GM23338 (cell line): ENCODE results near the gene DIP2C. TPM values are rescaled to one million over a fixed set of nuclear protein-coding genes. Genes with fewer than 3 reads are reported as not detected.

ENCODE experiments used
- ATAC-seq: fragments of 200-7000 bp; cut with Tn5 transposase; 3 replicates; pipeline ENCODE4 v1.9.1; 2020
- DNase-seq: peaks from one replicate; pipeline ENCODE4 v3.0.0-alpha.2; 2015; ENCODE audit warnings: low spot score
- H2AFZ ChIP-seq: fragments of 200-600 bp; sonication (generic); 2 replicates; pipeline ENCODE4 v1.8.0; 2016; ENCODE audit warnings: antibody characterized with exemption, mild to moderate bottlenecking, moderate library complexity
- H3F3A ChIP-seq: fragments of 200-600 bp; sonication (generic); replicated peaks from 2 replicates; pipeline ENCODE4 v1.8.0; 2017; ENCODE audit warnings: antibody characterized with exemption, mixed run types, low read depth
- H3K27ac ChIP-seq: fragments of 200-600 bp; sonication (generic); 2 replicates; pipeline ENCODE4 v1.6.1; 2016; ENCODE audit warnings: low read depth
- H3K27me3 ChIP-seq: fragments of 200-600 bp; sonication (generic); 2 replicates; pipeline ENCODE4 v1.8.0; 2016; ENCODE audit warnings: mild to moderate bottlenecking, mixed run types, moderate library complexity; ENCODE audit not compliant: insufficient read depth
- H3K36me3 ChIP-seq: fragments of 200-600 bp; sonication (generic); 2 replicates; pipeline ENCODE4 v1.8.0; 2016; ENCODE audit warnings: mild to moderate bottlenecking; ENCODE audit not compliant: insufficient read depth
- H3K4me1 ChIP-seq: fragments of 200-600 bp; sonication (generic); 2 replicates; pipeline ENCODE4 v1.8.0; 2016; ENCODE audit warnings: mild to moderate bottlenecking, moderate library complexity; ENCODE audit not compliant: insufficient read depth
- H3K4me2 ChIP-seq: fragments of 200-600 bp; sonication (generic); 2 replicates; pipeline ENCODE4 v1.7.1; 2017; ENCODE audit warnings: mixed run types
- H3K4me3 ChIP-seq: fragments of 200-600 bp; sonication (generic); 2 replicates; pipeline ENCODE4 v1.6.1; 2016; ENCODE audit warnings: mixed run types
- H3K79me2 ChIP-seq: fragments of 200-600 bp; sonication (generic); replicated peaks from 2 replicates; pipeline ENCODE4 v1.8.0; 2017; ENCODE audit warnings: mild to moderate bottlenecking; ENCODE audit not compliant: insufficient read depth
- H3K9me2 ChIP-seq: fragments of 200-600 bp; sonication (generic); 2 replicates; pipeline ENCODE4 v1.8.0; 2017; ENCODE audit not compliant: insufficient read depth
- H4K20me1 ChIP-seq: fragments of 200-600 bp; sonication (generic); replicated peaks from 2 replicates; pipeline ENCODE4 v1.8.0; 2017; ENCODE audit warnings: mild to moderate bottlenecking; ENCODE audit not compliant: insufficient read depth
- H3K27ac Mint-ChIP-seq: 2 replicates; pipeline ENCODE4 v1.8.0; 2020; ENCODE audit warnings: inconsistent platforms, mild to moderate bottlenecking, moderate library complexity, mixed read lengths
- H3K27me3 Mint-ChIP-seq: 3 replicates; pipeline ENCODE4 v1.8.0; 2022; ENCODE audit warnings: low read depth, mild to moderate bottlenecking, moderate library complexity, mixed read lengths, inconsistent platforms; ENCODE audit not compliant: insufficient read depth, poor library complexity
- H3K36me3 Mint-ChIP-seq: 3 replicates; pipeline ENCODE4 v1.8.0; 2021; ENCODE audit warnings: low read depth, mild to moderate bottlenecking, inconsistent platforms, moderate library complexity, mixed read lengths
- H3K4me1 Mint-ChIP-seq: 3 replicates; pipeline ENCODE4 v1.8.0; 2020; ENCODE audit warnings: mild to moderate bottlenecking, inconsistent platforms, mixed read lengths
- H3K4me3 Mint-ChIP-seq: 3 replicates; pipeline ENCODE4 v1.8.0; 2021; ENCODE audit warnings: moderate library complexity, mild to moderate bottlenecking, inconsistent platforms, mixed read lengths
- H3K9me3 Mint-ChIP-seq: 3 replicates; pipeline ENCODE4 v1.8.0; 2020; ENCODE audit warnings: moderate library complexity, mild to moderate bottlenecking, inconsistent platforms, mixed read lengths
- EZH2 ChIP-seq: fragments of 200-600 bp; sonication (generic); IDR thresholded peaks from one replicate; pipeline ENCODE4 v1.8.0; 2017; ENCODE audit warnings: antibody characterized with exemption, mild to moderate bottlenecking, low read depth; ENCODE audit not compliant: unreplicated experiment
- EZH2phosphoT487 ChIP-seq: fragments of 200-600 bp; sonication (generic); IDR thresholded peaks from one replicate; pipeline ENCODE4 v1.8.1; 2018; ENCODE audit warnings: antibody characterized with exemption; ENCODE audit not compliant: unreplicated experiment
- JUNB ChIP-seq: IDR thresholded peaks from one replicate; pipeline ENCODE4 v1.6.1; 2016; ENCODE audit warnings: antibody characterized with exemption; ENCODE audit not compliant: unreplicated experiment
- POLR2AphosphoS5 ChIP-seq: IDR thresholded peaks from 2 replicates; pipeline ENCODE4 v1.6.1; 2016; ENCODE audit warnings: antibody characterized with exemption, low read depth
- STAT1 ChIP-seq: IDR thresholded peaks from one replicate; pipeline ENCODE4 v1.6.1; 2016; ENCODE audit warnings: antibody characterized with exemption; ENCODE audit not compliant: unreplicated experiment
- ZNF114 ChIP-seq: fragments of 250-450 bp; sonication (Bioruptor Pico); IDR thresholded peaks from 2 replicates; pipeline ENCODE4 v1.5.0; 2020; ENCODE audit warnings: mild to moderate bottlenecking, moderate library complexity
- ZNF331 ChIP-seq: fragments of 250-450 bp; sonication (Bioruptor Pico); IDR thresholded peaks from 2 replicates; pipeline ENCODE4 v1.5.0; 2020; ENCODE audit warnings: low read depth, mild to moderate bottlenecking, moderate library complexity
- polyA plus RNA-seq: library from polyadenylated mRNA; unstranded; fragments of >200 nt; fragmentation: Nextera tagmentation; extraction: Ambion mirVana; gene quantifications from 2 replicates; pipeline ENCODE4 v1.2.1, GENCODE V29; 2016
- total RNA-seq: library from RNA; depleted of rRNA; stranded (reverse); fragments of >200 nt; shearing (Covaris generic); gene quantifications from 2 replicates; pipeline ENCODE4 v1.2.3, GENCODE V29; 2014
- TF ChIP-seq, protein P1 (sequence below): IDR thresholded peaks from 2 replicates; pipeline ENCODE4 v1.6.1; 2016; ENCODE audit warnings: antibody characterized with exemption
- TF ChIP-seq, protein P2 (sequence below): IDR thresholded peaks from one replicate; pipeline ENCODE4 v1.6.1; 2018; ENCODE audit warnings: antibody characterized with exemption; ENCODE audit not compliant: unreplicated experiment
- TF ChIP-seq, protein P3 (sequence below), 2 experiments: fragments of 200-600 bp in 1 of 2; sonication (generic) in 1 of 2; conservative IDR thresholded peaks; 2 replicates each; pipeline versions ENCODE4 v1.5.1 to v1.6.1; 2016 to 2017; ENCODE audit warnings: antibody characterized with exemption in 2 of 2, low read depth in 2 of 2, mild to moderate bottlenecking in 2 of 2, moderate library complexity in 1 of 2

The DIP2C gene
- total and polyA plus RNA-seq, 2 experiments from 2014 or later = 5.1 to 7.7 TPM

DNA sequence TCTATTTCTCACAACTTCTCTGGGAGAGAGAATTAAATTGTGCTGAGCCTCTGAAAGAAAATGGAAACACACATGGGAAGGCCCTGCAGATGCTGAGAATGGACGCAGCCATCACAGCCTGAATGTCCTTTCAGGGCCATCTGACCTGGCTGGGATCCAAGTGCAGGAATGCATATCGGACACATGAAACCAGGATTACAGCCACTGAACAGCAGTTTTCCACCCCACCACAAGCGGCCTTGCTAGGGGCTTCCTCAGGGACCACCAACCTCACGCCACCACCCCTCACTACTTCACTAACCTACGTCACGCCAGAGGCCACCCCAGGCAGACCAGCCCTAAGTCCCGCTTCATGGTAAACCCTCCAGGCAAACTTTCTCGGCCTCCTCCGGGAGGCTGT, 103.3 kb downstream of the DIP2C start:
- no peaks in the 10 kb centered on the region for H3K4me1 ChIP-seq
- peaks cover 5% of the 10 kb centered on the region for H3K27me3 Mint-ChIP-seq
- H3K4me3 Mint-ChIP-seq = no peak overlapping the region
- no peak for ATAC-seq
- H3K36me3 Mint-ChIP-seq = no peaks in the 10 kb centered on the region
- H3K9me3 Mint-ChIP-seq = no peaks in the 10 kb centered on the region
- no peaks in the 10 kb centered on the region for H3K9me2 ChIP-seq
- H3K4me3 ChIP-seq = no peak overlapping the region
- no peak overlapping the region for H3K27ac ChIP-seq
- DNase-seq = no peak
- H4K20me1 ChIP-seq = no peaks in the 10 kb centered on the region; the same call in 1 of the 2 replicates
- H3K27ac Mint-ChIP-seq = peak overlapping the region; percentile 30; the same call in 1 of the 2 replicates
- peaks cover 12% of the 10 kb centered on the region for H3K4me1 Mint-ChIP-seq
- no peaks in the 10 kb centered on the region for H3K27me3 ChIP-seq
- TF ChIP-seq, protein P1, sequence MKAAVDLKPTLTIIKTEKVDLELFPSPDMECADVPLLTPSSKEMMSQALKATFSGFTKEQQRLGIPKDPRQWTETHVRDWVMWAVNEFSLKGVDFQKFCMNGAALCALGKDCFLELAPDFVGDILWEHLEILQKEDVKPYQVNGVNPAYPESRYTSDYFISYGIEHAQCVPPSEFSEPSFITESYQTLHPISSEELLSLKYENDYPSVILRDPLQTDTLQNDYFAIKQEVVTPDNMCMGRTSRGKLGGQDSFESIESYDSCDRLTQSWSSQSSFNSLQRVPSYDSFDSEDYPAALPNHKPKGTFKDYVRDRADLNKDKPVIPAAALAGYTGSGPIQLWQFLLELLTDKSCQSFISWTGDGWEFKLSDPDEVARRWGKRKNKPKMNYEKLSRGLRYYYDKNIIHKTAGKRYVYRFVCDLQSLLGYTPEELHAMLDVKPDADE = no peak
- no peak for TF ChIP-seq EZH2
- TF ChIP-seq JUNB = no peak
- TF ChIP-seq, protein P2, sequence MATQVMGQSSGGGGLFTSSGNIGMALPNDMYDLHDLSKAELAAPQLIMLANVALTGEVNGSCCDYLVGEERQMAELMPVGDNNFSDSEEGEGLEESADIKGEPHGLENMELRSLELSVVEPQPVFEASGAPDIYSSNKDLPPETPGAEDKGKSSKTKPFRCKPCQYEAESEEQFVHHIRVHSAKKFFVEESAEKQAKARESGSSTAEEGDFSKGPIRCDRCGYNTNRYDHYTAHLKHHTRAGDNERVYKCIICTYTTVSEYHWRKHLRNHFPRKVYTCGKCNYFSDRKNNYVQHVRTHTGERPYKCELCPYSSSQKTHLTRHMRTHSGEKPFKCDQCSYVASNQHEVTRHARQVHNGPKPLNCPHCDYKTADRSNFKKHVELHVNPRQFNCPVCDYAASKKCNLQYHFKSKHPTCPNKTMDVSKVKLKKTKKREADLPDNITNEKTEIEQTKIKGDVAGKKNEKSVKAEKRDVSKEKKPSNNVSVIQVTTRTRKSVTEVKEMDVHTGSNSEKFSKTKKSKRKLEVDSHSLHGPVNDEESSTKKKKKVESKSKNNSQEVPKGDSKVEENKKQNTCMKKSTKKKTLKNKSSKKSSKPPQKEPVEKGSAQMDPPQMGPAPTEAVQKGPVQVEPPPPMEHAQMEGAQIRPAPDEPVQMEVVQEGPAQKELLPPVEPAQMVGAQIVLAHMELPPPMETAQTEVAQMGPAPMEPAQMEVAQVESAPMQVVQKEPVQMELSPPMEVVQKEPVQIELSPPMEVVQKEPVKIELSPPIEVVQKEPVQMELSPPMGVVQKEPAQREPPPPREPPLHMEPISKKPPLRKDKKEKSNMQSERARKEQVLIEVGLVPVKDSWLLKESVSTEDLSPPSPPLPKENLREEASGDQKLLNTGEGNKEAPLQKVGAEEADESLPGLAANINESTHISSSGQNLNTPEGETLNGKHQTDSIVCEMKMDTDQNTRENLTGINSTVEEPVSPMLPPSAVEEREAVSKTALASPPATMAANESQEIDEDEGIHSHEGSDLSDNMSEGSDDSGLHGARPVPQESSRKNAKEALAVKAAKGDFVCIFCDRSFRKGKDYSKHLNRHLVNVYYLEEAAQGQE = no peak
- no peak for TF ChIP-seq STAT1
- TF ChIP-seq ZNF114 (CRISPR knock-in tag) = no peak
- no peak for TF ChIP-seq ZNF331 (CRISPR knock-in tag)
- TF ChIP-seq, protein P3, sequence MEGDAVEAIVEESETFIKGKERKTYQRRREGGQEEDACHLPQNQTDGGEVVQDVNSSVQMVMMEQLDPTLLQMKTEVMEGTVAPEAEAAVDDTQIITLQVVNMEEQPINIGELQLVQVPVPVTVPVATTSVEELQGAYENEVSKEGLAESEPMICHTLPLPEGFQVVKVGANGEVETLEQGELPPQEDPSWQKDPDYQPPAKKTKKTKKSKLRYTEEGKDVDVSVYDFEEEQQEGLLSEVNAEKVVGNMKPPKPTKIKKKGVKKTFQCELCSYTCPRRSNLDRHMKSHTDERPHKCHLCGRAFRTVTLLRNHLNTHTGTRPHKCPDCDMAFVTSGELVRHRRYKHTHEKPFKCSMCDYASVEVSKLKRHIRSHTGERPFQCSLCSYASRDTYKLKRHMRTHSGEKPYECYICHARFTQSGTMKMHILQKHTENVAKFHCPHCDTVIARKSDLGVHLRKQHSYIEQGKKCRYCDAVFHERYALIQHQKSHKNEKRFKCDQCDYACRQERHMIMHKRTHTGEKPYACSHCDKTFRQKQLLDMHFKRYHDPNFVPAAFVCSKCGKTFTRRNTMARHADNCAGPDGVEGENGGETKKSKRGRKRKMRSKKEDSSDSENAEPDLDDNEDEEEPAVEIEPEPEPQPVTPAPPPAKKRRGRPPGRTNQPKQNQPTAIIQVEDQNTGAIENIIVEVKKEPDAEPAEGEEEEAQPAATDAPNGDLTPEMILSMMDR (conservative IDR thresholded peaks at IDR 0.05; ENCODE audit: low read depth in 2 of 2) = no peak
- no peak for TF ChIP-seq EZH2phosphoT487
- no peak overlapping the region for H2AFZ ChIP-seq
- H3K36me3 ChIP-seq = no peaks in the 10 kb centered on the region
- no peak overlapping the region for H3K4me2 ChIP-seq
- H3F3A ChIP-seq = no peaks in the 10 kb centered on the region
- H3K79me2 ChIP-seq = peaks cover 21% of the 10 kb centered on the region

DNA sequence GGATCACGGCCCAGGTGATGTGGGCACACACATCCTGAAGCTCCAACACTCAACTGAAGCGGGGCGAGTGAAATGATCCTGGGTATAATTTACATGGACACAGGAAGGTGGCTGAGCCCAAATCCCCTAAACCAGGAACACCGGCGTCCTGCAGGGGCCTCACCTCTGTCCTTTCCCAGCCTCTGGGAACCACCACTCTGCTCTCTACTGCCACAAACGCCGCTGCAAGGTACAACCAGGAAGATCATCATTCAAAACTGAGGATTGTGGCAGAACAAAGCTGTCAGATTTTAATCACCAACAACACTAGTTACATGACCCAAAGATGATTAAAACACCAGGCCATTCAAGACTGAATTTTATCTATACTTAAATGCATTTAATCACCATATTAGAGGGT, 104.0 kb downstream of the DIP2C start:
- no peaks in the 10 kb centered on the region for H3K9me2 ChIP-seq
- H3K27me3 ChIP-seq = no peaks in the 10 kb centered on the region
- H3K4me3 Mint-ChIP-seq = no peak overlapping the region
- peaks cover 4% of the 10 kb centered on the region for H3K27me3 Mint-ChIP-seq
- H4K20me1 ChIP-seq = peaks cover 2% of the 10 kb centered on the region
- H3K36me3 ChIP-seq = no peaks in the 10 kb centered on the region
- no peaks in the 10 kb centered on the region for H3K36me3 Mint-ChIP-seq
- H3K4me2 ChIP-seq = no peak overlapping the region
- no peak overlapping the region for H2AFZ ChIP-seq
- no peaks in the 10 kb centered on the region for H3K9me3 Mint-ChIP-seq
- H3K27ac Mint-ChIP-seq = no peak overlapping the region; the same call in 1 of the 2 replicates
- H3K4me3 ChIP-seq = no peak overlapping the region
- ATAC-seq = peak; percentile 89
- no peaks in the 10 kb centered on the region for H3K4me1 ChIP-seq
- H3K27ac ChIP-seq = 0 out of 2 replicates have a peak overlapping the region, but pooled peaks have one; percentile 48
- H3K4me1 Mint-ChIP-seq = peaks cover 12% of the 10 kb centered on the region
- H3F3A ChIP-seq = peaks cover 3% of the 10 kb centered on the region; the same call in 1 of the 2 replicates
- peak; percentile 58 for DNase-seq
- H3K79me2 ChIP-seq = peaks cover 21% of the 10 kb centered on the region
- TF ChIP-seq, protein P3 (conservative IDR thresholded peaks at IDR 0.05; ENCODE audit: low read depth in 2 of 2) = peak; percentile 35 to 37
- no peak for TF ChIP-seq POLR2AphosphoS5
